EL (cell line): ENCODE data around the gene FGF2.
"Not testable (repeated sequence)": the region's sequence is repeated elsewhere in the genome, so short reads cannot be mapped to it uniquely, and the experiment has no call there.

Experiments used
- DNase-seq: peaks from one replicate; pipeline ENCODE4 v3.0.0-alpha.2; 2016

FGF2 gene

DNA sequence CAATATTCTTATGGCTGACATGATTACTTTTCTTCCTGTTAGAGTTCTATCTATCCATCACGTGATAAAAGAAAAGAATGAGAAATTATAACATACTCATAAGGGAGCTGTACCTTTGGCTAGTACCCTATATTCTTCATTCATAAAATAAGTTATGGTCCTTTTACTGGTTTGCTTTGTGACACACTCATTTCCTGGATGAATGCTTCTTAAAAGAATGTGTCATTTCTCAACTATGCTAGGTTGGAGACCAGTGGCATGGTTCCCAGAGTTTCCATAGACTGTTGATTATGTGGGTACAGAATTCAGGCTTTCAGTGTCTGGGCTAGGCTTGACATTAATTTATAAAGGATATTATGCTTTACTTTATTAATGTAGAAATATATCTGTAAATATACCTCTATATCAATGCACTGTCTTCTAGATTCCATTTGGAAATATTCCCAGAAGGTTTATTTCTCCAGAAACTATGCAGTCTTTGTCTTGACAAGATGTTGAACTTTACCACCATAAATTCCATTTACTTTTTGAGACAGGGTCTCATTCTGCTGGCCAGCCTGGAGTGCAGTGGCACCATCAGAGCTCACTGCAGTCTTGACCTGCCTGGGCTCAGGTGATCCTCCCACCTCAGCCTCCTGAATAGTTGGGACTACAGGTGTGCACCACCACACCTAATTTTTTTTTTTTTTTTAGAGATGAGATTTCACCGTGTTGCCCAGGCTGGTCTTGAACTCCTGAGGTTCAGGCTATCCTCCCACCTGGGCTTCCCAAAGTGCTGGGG lies 71.9 kb downstream of the FGF2 start:
- peak; percentile 94 for DNase-seq

DNA sequence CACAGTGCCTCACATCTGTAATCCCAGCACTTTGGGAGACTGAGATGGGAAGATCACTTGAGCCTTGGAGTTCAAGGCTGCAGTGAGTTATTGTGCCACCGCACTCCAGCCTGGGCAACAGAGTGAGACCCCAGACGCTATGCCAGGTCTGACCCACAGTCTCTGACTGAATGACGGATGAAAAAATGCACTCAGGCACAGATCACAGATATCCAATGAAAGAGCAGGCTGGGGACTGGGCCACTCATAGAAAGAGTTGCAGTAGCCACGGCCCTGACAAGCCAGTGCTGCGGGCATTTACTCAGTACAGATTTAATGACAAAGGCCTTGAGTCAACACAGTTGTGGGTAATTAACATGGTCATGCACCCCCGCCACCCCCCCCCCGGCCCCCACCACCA lies 73.1 kb downstream of the FGF2 start:
- no peak for DNase-seq

DNA sequence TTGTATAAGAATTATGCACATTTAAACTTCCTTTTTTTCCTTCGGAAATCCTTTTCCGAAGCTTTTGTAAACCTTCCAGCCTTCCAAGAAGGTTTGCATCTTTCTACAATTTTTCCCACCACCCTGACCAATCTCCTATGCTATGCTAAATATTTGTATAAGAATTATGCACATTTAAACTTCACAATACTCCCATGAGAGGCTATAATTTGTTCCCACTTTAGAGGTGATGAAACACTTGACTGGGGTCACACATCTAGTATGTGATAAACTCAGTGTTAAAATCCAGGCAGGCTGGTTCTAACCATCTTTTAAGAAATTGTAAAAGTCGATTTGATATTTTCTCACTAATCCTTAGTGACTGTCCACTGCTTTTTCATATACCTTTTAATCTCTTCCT lies 73.7 kb downstream of the FGF2 start:
- DNase-seq: no peak

DNA sequence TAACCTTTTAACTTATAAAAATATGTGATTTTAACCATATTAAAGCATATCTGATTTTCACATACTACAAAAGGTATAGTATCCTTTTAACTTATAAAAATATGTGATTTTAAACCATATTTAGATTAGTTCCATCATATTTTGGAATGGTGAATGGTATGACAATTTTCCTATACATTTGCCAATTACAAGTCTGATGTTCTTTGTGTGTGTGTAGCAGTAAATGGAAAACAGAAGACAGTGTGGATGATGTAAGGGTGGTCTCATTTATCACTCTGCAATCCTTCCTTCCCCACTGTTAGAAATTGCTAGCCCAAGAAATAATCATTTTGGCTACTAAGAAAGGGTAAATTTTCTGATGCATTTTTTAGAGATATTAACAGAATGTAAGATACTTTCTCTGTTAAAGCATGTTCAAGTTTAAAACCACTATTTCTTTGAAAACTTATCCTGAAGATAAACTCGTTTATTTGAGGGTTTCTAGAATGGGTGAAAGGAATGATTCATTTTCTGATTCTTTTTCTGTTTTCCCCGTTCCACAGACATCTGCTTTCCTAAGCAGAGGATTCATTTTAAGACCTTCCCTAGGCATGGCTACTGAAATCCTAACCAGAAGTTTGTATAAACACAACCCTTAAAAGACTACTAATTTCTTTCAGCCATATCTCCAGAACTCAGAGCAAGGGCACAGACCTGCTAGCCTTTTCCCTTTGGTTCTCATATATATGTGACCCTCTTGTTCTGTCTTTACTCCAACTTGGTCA lies 74.8 kb downstream of the FGF2 start:
- DNase-seq: no peak

DNA sequence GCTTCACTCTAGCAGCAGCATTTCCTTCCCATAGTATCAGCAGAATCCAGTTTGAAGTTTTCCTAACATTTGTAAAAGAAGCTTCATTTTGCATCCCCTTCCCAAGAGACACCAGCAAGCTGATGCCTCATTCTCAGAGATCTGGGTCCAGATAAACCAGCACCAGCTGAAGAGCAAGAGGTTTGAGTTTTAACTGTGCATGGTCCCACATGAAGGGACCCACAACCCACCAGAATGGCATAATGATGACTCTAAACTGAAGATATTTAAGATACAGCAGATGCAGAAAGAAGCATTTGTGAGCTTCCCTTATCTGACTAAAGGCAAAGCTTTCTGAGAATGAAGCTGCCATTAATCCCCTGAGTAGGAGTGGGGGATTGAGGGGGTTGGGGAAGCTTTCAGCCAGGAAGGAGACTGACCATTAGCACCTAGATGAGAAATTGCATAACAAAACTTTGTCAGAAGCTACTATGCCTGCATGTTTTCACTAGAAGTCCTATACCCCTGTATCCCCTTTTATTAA lies 77.2 kb downstream of the FGF2 start:
- no peak for DNase-seq

DNA sequence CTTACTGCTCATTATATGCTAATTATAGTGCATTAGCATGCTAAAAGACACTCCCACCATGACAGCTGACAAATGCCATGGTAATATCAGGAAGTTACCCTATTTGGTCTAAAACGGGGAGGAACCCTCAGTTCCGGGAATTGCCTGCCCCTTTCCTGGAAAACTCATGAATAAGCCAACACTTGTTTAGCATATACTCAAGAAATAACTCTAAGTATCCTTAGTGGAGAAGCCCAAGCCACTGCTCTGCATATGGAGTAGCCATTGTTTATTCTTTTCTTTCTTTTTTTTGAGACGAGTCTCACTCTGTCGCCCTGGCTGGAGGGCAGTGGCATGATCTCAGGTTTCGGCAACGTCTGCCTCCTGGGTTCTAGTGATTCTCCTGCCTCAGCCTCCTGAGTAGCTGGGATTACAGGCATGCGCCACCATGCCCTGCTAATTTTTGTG lies 80.3 kb downstream of the FGF2 start:
- no peak for DNase-seq

DNA sequence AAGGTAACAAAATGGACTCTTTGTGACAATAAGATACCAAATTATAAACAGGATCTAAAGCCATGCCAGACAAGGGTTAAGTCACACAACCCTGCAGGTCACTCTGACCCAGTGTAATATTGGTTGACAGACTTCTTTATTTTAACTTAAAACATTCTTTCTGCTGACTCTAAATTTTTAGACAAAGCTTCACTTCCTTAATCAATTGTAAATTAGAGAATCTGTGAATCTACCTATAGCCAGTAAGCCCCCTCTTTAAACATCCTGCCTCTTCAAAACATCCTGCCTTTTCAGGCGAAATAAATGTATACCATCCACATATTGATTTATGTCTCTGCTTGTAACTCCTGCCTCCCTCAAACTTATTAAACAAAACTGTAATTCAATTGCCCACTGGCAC lies 81.6 kb downstream of the FGF2 start:
- no peak for DNase-seq

DNA sequence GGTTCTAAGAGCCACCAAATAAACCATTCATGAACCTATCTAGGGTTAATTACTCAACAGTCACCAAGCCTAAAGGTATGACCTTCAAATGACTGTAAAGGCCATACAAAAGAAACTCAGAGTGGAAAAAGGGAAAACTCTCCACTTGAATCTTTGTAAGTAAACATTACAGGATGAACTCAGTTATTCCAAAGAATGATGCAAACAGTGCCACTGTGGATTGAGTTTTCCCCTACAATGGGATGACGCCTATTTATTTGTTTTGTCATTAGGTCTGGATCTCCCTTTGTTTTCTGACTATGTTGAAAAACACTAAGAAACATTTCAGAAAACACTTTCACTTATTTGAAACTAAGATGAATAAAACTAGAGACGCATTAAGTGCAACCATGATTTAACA lies 83.1 kb downstream of the FGF2 start:
- DNase-seq: no peak

DNA sequence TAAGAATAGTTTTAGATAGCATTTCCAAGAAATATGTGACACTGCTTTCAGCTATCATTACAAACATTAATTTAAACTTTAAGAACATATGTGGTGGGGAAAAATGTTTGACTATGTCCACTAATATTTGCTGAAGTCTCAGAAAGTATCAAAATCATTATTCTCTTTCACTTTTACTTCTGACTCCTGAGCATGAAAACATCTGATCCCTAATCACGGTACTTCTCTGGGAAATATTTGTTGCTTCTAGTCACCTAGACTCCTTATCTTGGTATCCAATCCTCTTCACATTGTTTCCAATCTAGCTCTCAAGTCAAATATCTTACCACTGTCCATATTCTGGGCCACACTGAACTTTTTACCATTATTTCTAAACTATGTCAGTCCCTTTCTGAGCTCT lies 85.0 kb downstream of the FGF2 start:
- DNase-seq: no peak

DNA sequence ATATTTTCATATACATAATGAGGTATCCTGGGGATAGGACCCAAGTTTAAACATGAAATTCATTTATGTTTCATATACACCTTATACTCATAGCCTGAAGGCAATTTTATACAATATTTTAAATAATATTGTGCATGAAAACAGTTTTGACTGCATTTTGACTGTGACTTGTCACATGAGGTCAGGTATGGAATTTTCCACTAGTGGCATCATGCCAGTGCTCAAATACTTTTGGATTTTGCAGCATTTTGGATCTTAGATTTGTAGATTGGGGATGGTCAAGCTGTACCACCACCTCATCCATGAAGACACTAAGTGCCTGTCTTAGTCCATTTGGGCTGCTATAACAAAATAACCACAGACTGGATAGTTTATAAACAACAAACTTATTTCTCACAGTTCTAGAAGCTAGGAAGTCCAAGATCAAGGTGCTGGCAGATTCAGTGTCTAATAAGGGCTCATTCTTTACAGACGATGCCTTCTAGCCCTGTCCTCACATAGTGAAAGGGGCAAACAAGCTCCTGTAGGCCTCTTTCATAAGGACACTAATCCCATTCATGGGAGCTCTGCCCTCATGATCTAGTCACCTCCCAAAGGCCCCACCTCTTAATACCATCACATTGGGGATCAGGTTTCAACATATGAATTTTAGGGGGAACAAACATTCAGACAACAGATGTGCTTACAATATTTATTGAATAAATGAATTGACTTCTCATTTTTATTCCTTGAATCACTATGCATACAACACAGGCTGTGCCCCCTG lies 86.4 kb downstream of the FGF2 start:
- DNase-seq: no peak

DNA sequence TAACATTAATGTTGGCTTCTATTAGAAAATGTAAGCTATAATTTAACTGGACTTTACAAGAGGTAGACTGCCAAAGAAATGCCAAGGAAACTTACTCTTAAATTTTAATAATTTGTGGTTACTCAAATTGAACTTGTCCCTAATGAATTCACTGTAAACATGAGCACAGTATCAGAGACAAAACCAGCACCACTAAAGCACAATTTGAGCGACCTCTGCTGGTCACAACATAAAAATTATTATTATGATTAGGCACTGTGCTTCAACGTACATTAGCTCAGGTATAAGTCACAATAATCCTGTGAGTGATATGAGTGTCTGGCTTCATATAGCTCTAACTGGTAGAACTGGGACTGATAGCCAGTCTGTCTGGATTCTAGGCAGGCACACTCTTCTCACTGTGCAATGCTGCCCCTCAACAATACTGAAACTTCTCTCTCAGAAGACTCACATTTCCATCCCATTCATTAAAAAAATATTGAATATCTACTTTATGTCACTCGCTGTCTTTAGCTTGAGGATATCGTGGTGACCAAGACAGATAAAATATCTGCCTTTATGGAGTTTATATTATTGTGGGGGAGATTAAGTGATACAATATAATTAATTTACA lies 87.8 kb downstream of the FGF2 start:
- peak; percentile 52 for DNase-seq

DNA sequence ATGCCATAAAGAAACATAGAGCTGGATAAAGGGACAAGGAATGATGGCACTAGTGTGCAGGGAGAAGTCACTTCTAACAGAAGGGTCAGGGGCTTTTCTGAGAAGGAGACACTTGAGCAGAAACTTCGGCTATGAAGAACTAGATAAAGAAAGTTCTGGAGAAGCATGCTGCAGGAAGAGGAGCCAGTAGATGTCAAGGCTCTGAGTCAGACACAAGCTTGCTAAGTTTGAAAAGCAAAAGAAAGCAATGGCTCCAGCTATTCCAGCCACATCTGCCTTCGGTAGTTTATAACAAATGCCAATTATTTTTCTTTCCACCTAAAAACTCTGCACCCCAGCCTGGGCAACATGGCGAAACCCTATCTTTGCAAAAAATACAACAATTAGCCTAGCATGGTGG lies 88.3 kb downstream of the FGF2 start:
- peak; percentile 59 for DNase-seq

DNA sequence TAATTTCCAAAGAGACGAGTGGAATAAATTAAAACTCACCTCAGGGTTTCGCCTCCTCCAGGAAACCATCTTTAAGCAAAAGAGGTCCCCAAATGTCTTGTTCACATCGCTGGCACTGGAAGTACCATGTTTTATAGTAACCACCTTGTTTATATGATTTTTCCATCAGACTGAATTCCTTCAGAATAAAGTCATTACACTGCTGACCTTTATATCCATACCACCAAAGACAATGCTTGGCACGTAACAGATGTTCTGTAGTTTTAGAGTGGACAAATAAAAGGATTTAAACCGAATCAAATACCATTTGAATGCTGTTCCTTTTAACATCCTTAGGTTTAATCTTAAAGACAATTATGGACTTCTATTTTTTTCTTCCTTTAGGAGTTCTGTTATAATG lies 91.1 kb downstream of the FGF2 start:
- DNase-seq: no peak

DNA sequence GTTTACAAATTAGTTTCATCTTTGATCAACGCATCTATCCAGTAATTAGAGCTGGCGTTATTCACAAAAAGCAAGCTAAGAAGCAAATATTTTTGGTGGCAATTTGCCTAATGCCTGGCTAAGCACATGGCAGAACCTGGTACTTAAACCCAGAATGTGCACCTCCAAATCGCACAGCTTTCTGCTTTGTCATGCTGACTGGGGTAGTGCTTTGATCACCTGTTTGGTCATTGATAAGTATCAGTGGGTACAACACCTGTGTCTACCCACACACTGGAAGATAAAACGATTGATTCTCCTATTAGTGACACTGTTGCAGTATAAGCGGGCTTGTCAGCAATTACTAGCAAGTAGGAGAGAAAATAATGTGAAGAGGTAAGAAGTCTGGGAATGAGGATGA lies 93.8 kb downstream of the FGF2 start:
- no peak for DNase-seq

DNA sequence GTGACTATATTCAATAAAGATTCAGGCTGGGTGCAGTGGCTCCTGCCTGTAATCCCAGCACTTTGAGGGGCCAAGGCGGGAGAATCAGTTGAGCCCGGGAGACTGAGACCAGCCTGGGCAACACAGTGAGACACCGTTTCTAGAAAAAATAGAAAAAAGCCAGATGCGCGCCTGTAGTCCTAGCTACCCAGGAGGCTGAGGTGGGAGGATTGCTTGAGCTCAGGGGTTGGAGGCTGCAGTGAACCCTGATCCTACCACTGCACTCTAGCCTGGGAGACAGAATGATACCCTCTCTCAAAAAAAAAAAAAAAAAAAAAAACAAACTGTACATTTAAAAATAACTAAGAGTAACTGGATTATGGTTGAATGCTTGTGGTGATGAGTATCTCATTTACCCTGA lies 94.7 kb downstream of the FGF2 start:
- no peak for DNase-seq

DNA sequence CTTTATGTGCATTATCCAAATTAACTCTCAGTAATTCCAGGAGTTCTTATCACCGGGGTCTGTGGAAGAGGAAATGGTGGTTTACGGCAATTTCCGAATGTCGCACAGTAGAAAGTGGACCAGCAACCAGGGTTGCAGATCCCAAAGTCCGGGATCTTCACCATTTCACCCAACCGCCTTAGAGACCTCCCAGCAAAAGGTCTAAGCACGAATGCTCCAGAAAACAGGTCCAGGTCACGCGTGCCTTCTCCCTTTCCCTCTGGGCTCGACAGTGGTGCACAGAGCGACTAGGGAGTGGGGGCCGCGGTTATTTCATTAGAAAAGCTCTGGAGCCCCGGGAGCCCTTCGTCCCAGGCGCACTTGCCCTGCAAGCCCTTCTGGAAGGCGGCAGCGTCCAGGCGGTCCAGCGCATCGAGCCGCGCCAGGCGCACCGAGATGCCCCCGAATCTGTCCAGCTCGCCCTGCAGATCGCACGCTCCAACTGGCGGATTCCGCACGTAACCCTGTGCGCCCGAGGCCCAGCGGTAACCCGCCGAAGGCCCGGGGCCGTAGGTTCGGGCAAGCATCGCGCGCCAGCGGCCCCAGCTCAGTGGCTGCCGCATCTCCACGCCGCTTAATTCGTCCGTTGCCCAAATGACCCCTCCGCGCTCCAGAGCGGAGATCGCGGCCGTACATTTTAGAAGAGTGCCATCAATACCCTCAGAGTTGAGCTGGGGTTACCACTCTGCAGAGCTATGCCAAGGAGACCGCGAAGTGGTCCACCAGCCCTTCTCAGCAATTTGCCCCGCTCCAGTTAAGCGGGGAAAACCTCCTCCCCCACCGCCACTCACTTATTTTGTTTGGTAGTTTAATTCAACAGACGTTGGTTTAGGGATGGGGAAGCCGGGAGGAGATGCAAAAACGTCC lies 95.6 kb downstream of the FGF2 start, which contains the start of gene NUDT6:
Gene NUDT6 (minus strand): TSS at position 627 of the 906 bp plus-strand sequence. CDS start 25 bp downstream, at position 602.
- DNase-seq: peak; percentile 79

DNA sequence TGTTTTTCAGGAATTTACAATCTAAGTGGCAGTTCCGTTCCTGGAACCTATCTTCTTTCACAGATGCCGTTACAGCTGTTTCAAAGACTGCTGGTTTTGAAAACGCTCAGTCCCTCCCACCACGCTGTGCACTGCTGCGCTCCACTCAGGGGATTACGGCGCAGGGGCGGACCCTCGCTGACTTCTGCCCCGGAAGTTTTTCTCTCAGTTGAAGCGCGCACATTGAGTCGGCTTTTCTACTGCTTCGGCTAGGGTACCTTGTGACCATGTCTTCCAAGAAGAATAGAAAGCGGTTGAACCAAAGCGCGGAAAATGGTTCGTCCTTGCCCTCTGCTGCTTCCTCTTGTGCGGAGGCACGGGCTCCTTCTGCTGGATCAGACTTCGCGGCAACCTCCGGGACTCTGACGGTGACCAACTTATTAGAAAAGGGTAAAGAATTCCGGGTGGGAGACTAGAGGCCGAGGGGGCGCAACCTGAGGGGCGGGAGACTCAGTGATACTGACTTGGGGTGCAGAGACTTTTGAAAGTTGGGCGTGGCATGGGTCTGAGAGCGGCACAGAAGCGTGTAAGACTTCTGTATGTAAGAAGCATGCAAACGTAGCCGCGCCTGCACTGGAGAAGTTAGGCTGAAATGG lies 96.4 kb downstream of the FGF2 start:
- peak; percentile 87 for DNase-seq

DNA sequence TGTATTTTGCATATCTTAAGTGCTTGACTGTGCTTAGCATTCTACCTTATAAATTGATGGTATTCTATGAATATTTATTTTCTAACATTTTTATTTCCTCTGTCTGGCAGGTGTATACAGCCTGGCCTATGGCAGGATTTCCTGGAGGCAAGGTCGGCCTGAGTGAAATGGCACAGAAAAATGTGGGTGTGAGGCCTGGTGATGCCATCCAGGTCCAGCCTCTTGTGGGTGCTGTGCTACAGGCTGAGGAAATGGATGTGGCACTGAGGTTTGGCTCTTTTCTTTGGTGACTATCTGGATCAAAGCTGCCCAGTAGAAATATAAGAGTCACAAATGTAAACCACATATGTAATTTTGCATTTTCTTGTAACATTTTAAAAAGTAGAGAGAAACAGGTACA lies 102.3 kb downstream of the FGF2 start:
- no peak for DNase-seq

DNA sequence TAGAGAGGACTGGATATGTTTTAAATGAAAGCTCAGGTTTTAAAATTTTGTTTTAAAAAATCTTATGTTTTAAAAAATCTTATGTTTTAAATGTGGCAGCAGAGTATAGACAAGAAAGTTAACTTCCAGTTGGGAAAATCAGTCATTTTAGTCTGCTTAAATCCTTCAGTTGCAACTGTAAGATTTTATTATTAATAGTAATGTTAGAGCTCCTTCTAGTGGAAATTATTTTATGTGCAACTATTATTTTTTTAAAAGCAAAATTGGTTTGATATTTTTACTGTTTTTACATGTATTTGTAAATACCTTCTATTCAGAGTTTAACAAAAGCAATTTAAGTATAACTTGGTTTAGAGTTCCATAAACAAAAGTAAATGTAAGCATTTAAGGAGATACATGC lies 104.2 kb downstream of the FGF2 start:
- no peak for DNase-seq

DNA sequence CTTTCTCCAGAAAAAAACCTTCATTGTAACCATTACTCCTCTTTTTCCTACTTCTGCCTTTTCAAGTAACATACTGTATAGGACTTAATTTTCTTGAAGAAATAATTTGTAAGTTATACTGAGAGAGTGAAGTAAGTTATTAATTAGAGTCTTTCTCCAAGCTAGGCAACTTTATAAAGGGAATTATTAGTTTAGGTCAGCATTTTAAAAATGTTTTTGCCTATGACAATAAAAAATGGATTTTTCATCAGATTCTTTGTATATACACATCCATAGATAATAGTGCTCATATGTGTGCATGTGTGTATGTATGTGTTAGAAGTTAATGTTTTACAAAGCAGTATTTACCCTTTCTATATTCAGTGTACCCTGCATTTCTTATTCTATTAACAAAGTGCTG lies 106.1 kb downstream of the FGF2 start:
- DNase-seq: no peak

DNA sequence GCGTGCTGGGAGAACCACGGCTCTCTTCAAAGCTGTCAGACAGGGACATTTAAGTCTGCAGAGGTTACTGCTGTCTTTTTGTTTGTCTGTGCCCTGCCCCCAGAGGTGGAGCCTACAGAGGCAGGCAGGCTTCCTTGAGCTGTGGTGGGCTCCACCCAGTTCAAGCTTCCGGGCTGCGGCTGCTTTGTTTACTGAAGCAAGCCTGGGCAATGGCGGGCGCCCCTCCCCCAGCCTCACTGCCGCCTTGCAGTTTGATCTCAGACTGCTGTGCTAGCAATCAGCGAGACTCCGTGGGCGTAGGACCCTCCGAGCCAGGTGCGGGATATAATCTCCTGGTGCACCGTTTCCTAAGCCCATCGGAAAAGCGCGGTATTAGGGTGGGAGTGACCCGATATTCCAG lies 118.5 kb downstream of the FGF2 start:
- DNase-seq: not testable (repeated sequence)
